A673 (cell line): ENCODE data around the gene KRT82. TPM values are rescaled to one million over a fixed set of nuclear protein-coding genes. Genes with fewer than 3 reads are reported as not detected.

Experiments
- BruUV-seq: library from RNA; stranded (reverse); fragments of 400-500 nt; replicated peaks from 2 replicates; lab custom pipeline; 2021; lab: Mats Ljungman, UMichigan
- CTCF ChIA-PET: fragments of 300-600 bp; sonication (Branson Sonifier 250); formaldehyde crosslinking; loops from one replicate; lab custom pipeline; 2022; ENCODE audit warnings: antibody characterized with exemption; lab: Charles Lee
- POLR2A ChIA-PET: fragments of 300-600 bp; sonication (Branson Sonifier 250); formaldehyde crosslinking; loops from one replicate; lab custom pipeline; 2022; ENCODE audit warnings: antibody characterized with exemption; ENCODE audit not compliant: low non-redundant PET; lab: Charles Lee
- DNase-seq: peaks from one replicate; pipeline ENCODE4 v3.0.0-alpha.2; 2015; ENCODE audit warnings: low spot score
- H3K27ac ChIP-seq: fragments of 200-600 bp; sonication (generic); 2 replicates; pipeline ENCODE4 v1.5.1; 2016; ENCODE audit warnings: mixed run types, low read depth, mild to moderate bottlenecking, mixed read lengths, antibody characterized with exemption, low read length; ENCODE audit not compliant: poor library complexity, severe bottlenecking
- H3K27me3 ChIP-seq: fragments of 200-600 bp; sonication (generic); replicated peaks from 2 replicates; pipeline ENCODE4 v1.6.1; 2017; ENCODE audit warnings: mixed run types, low read depth, mild to moderate bottlenecking, mixed read lengths, antibody characterized with exemption, low read length; ENCODE audit not compliant: insufficient read depth, poor library complexity
- H3K36me3 ChIP-seq: fragments of 200-600 bp; sonication (generic); 2 replicates; pipeline ENCODE4 v1.6.1; 2016; ENCODE audit warnings: mixed run types, mild to moderate bottlenecking, mixed read lengths, antibody characterized with exemption, low read length; ENCODE audit not compliant: insufficient read depth, poor library complexity, severe bottlenecking
- H3K4me1 ChIP-seq: fragments of 200-600 bp; sonication (generic); 2 replicates; pipeline ENCODE4 v1.6.1; 2017; ENCODE audit warnings: mixed run types, mild to moderate bottlenecking, mixed read lengths, antibody characterized with exemption, low read length; ENCODE audit not compliant: insufficient read depth, poor library complexity, severe bottlenecking
- H3K4me3 ChIP-seq: fragments of 200-600 bp; sonication (generic); 2 replicates; pipeline ENCODE4 v1.5.1; 2016; ENCODE audit warnings: low read depth, mixed run types, mild to moderate bottlenecking, mixed read lengths, low read length; ENCODE audit not compliant: poor library complexity, severe bottlenecking
- H3K9me3 ChIP-seq: fragments of 200-600 bp; sonication (generic); 2 replicates; pipeline ENCODE4 v1.6.1; 2016; ENCODE audit warnings: mixed run types, low read depth, mild to moderate bottlenecking, mixed read lengths, antibody characterized with exemption, low read length; ENCODE audit not compliant: poor library complexity, severe bottlenecking
- EZH2 ChIP-seq: fragments of 200-600 bp; sonication (generic); IDR thresholded peaks from 2 replicates; pipeline ENCODE4 v1.6.1; 2017; ENCODE audit warnings: borderline replicate concordance, low read depth, mild to moderate bottlenecking, mixed read lengths, antibody characterized with exemption, low read length; ENCODE audit not compliant: poor library complexity, severe bottlenecking
- intact Hi-C: fragments of 100-400 bp; cut with micrococcal nuclease; formaldehyde crosslinking; loops from one replicate; pipeline ENCODE4 v1.10.0; 2022; ENCODE audit not compliant: unreplicated experiment
- total RNA-seq: library from RNA; stranded (reverse); gene quantifications from 2 replicates; pipeline ENCODE4 v1.2.3, GENCODE V29; 2021
- TF ChIP-seq, protein P1 (sequence below): fragments of 300-800, 200-600 bp; sonication (generic); conservative IDR thresholded peaks from 2 replicates; pipeline ENCODE4 v1.5.1; 2017; ENCODE audit warnings: low read depth, mild to moderate bottlenecking, antibody characterized with exemption, low read length, moderate library complexity, mixed read lengths

KRT82 gene
- total RNA-seq, 1 experiment from 2014 or later = not detected

DNA sequence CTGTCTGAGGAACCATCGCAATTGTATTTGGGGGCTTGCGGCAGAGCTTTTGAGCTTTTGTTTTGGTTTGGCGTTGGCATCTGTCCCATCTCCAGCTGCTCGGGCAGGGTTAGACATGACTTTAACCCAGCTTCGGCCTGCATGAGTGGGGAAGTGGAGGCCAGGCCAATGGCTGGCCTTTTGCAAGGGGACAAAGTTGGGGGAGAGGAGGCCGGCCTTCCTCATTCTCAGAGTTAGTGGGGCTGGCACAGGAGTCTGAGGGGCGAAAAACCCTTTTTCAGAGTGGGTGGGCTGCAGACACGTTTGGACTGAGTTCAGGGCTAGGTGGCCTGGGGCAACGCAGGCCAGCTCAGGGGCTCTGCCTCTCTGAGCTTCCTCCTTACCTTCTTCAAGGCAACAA lies 5.2 kb downstream of the KRT82 start:
- BruUV-seq = no TSS peak
- Histone ChIP-seq H3K27ac (no peak overlapping the region), H3K4me1 (peaks cover 4% of the 10 kb centered on the region), H3K9me3 (no peaks in the 10 kb centered on the region), H3K4me3 (no peak overlapping the region), H3K27me3 (no peaks in the 10 kb centered on the region), H3K36me3 (no peaks in the 10 kb centered on the region)
- ChIA-PET CTCF (no interaction called here), POLR2A (no interaction called here)
- DNase-seq = no peak
- intact Hi-C loops = no loop called here
- TF ChIP-seq, protein P1, sequence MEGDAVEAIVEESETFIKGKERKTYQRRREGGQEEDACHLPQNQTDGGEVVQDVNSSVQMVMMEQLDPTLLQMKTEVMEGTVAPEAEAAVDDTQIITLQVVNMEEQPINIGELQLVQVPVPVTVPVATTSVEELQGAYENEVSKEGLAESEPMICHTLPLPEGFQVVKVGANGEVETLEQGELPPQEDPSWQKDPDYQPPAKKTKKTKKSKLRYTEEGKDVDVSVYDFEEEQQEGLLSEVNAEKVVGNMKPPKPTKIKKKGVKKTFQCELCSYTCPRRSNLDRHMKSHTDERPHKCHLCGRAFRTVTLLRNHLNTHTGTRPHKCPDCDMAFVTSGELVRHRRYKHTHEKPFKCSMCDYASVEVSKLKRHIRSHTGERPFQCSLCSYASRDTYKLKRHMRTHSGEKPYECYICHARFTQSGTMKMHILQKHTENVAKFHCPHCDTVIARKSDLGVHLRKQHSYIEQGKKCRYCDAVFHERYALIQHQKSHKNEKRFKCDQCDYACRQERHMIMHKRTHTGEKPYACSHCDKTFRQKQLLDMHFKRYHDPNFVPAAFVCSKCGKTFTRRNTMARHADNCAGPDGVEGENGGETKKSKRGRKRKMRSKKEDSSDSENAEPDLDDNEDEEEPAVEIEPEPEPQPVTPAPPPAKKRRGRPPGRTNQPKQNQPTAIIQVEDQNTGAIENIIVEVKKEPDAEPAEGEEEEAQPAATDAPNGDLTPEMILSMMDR = no peak
- TF ChIP-seq EZH2 = no peak

DNA sequence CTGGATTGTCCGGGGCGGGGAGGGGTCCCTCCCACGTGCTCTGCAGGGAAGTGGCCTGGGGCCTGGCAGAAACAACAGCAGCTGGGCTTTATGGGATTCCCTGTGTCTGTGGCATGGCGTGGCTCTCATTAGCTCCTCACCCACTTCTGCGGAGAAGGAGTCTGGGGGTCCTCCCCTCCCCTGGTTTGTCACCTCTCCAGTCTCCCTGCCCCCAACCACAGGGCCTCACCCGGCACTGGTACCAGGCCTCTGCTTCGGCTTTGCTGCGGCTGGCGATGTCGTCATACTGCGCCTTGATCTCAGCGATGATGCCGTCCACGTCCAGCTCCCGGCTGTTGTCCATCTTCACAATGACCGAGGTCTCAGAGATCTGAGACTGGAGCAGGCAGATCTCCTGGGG lies 6.4 kb downstream of the KRT82 start:
- Histone ChIP-seq H3K9me3 (no peaks in the 10 kb centered on the region), H3K4me1 (peaks cover 5% of the 10 kb centered on the region), H3K36me3 (no peaks in the 10 kb centered on the region), H3K27me3 (no peaks in the 10 kb centered on the region), H3K4me3 (no peak overlapping the region), H3K27ac (no peak overlapping the region)
- no TSS peak for BruUV-seq
- no peak for DNase-seq
- TF ChIP-seq, protein P1 = no peak
- TF ChIP-seq EZH2 = no peak
- CTCF ChIA-PET = no interaction called here
- intact Hi-C loops = no loop called here
- POLR2A ChIA-PET = no interaction called here

DNA sequence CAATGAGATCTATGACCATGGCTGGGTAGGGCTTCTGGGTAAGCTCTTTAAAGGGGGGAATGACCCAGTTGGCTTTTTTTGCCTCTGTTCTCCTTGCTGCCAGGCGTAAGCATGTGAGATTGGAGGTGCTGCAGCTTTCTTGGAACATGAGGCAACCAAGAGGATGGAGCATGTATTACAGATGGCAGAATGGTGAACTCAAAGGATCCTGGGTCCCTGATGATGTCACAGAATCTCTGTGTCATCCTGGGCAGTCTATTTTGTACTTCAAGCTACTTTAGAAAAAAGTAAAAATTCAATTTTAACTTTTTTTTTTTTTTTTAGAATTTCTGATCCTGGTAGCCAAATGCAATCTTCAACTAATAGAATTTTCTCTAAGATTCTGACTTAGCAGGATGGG lies 8.0 kb downstream of the KRT82 start:
- BruUV-seq = no TSS peak
- Histone ChIP-seq H3K27ac (no peak overlapping the region), H3K27me3 (no peaks in the 10 kb centered on the region), H3K4me3 (no peak overlapping the region), H3K9me3 (no peaks in the 10 kb centered on the region), H3K4me1 (peaks cover 5% of the 10 kb centered on the region), H3K36me3 (no peaks in the 10 kb centered on the region)
- DNase-seq = no peak
- POLR2A ChIA-PET = no interaction called here
- no peak for TF ChIP-seq EZH2
- TF ChIP-seq, protein P1 = no peak
- CTCF ChIA-PET = no interaction called here
- intact Hi-C loops = no loop called here
